ENCODE data around the gene TMEM43.

- TF ChIP-seq CTCF (IDR thresholded peaks at IDR 0.05) (no peak), EP300 (IDR thresholded peaks at IDR 0.05) (no peak)
These were observed 21.7 kb downstream of the TMEM43 start for GRCh38 chr3:14146381-14147065.
